ENCODE data around the gene TBC1D22B.
"Not testable (repeated sequence)": the region's sequence is repeated elsewhere in the genome, so short reads cannot be mapped to it uniquely, and the experiment has no call there.

Gene TBC1D22B

GRCh38 chr6:37303091-37303660, 45.6 kb downstream of the TBC1D22B start:
- DNase-seq: no peak

GRCh38 chr6:37303891-37304503, 46.4 kb downstream of the TBC1D22B start:
- DNase-seq: peak in 6 of 56 donors; percentile 4 to 51 (median 14)

- DNase-seq: peak in 2 of 56 donors; percentile 7 to 22
These were observed 47.2 kb downstream of the TBC1D22B start for GRCh38 chr6:37304766-37305165.

- DNase-seq: no peak
These were observed 48.4 kb downstream of the TBC1D22B start for GRCh38 chr6:37305841-37306425.

- DNase-seq: no peak
These were observed 49.2 kb downstream of the TBC1D22B start for GRCh38 chr6:37306624-37307222.

- DNase-seq: not testable (repeated sequence)
These were observed 49.9 kb downstream of the TBC1D22B start for GRCh38 chr6:37307484-37307883.

GRCh38 chr6:37308069-37308815, 50.7 kb downstream of the TBC1D22B start:
- peak in 9 of 56 donors; percentile 13 to 40 (median 22) for DNase-seq

GRCh38 chr6:37309046-37309445, 51.5 kb downstream of the TBC1D22B start:
- DNase-seq: no peak

- DNase-seq: no peak
These were observed 52.1 kb downstream of the TBC1D22B start for GRCh38 chr6:37309692-37310091.

GRCh38 chr6:37310966-37311365, 53.4 kb downstream of the TBC1D22B start:
- no peak for DNase-seq

GRCh38 chr6:37311741-37312473, 54.3 kb downstream of the TBC1D22B start:
- peak in 2 of 56 donors; percentile 11 to 30 for DNase-seq

GRCh38 chr6:37313723-37314486, 56.3 kb downstream of the TBC1D22B start:
- no peak for DNase-seq

GRCh38 chr6:37314487-37315156, 57.0 kb downstream of the TBC1D22B start:
- DNase-seq: peak in 6 of 56 donors; percentile 7 to 29 (median 15)

GRCh38 chr6:37315157-37315515, 57.6 kb downstream of the TBC1D22B start:
- no peak for DNase-seq

GRCh38 chr6:37316071-37316470, 58.5 kb downstream of the TBC1D22B start:
- peak in 7 of 56 donors; percentile 7 to 43 (median 20) for DNase-seq

- no peak for DNase-seq
These were observed 59.9 kb downstream of the TBC1D22B start for GRCh38 chr6:37317312-37318038.

- DNase-seq: no peak
These were observed 61.6 kb downstream of the TBC1D22B start for GRCh38 chr6:37319156-37319555.

GRCh38 chr6:37319856-37320480, 62.4 kb downstream of the TBC1D22B start:
- DNase-seq: no peak

Measured in amygdala (tissue), 56 donors.